Measurements from ENCODE around the gene CLPX. TPM values are rescaled to one million over a fixed set of nuclear protein-coding genes. Genes with fewer than 3 reads are reported as not detected.
"Not testable (repeated sequence)": the region's sequence is repeated elsewhere in the genome, so short reads cannot be mapped to it uniquely, and the experiment has no call there.

The CLPX gene
- total RNA-seq, 1 donor from 2014 or later, result 38.2 TPM

DNA sequence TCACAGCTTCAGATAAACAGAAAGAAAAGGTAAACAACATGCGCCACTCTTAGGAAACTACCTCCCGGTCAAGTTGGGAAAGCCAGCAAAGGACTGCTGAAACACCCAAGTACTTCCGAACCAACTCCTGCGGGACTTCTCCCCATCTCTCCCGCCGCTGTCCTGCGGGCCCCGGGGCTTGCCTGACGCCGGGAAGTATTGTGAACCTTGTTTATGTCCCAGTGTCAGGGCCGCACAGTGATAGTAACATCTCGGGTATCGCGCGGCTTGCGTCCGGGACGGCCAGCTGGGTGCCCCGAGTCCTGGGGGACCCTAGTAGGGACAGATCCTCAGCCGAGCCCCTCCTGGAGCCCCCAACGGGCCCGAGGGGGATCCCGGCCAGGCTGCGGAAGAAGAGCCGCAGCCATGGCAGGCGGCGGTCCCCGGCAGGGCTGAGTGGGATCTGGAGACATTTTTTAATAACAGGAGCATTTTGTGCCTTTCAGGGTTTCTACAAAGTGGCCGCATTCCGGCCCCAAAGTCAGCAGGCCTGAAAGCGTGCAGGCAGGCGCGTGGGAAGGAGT lies 756 bp downstream of the CLPX start:
- peaks cover 14% of the 10 kb centered on the region for H3K36me3 ChIP-seq
- H3K9me3 ChIP-seq, result no peaks in the 10 kb centered on the region
- DNase-seq, result peak; percentile 81
- peak overlapping the region; percentile 91 for H3K27ac ChIP-seq
- TF ChIP-seq, protein P1, sequence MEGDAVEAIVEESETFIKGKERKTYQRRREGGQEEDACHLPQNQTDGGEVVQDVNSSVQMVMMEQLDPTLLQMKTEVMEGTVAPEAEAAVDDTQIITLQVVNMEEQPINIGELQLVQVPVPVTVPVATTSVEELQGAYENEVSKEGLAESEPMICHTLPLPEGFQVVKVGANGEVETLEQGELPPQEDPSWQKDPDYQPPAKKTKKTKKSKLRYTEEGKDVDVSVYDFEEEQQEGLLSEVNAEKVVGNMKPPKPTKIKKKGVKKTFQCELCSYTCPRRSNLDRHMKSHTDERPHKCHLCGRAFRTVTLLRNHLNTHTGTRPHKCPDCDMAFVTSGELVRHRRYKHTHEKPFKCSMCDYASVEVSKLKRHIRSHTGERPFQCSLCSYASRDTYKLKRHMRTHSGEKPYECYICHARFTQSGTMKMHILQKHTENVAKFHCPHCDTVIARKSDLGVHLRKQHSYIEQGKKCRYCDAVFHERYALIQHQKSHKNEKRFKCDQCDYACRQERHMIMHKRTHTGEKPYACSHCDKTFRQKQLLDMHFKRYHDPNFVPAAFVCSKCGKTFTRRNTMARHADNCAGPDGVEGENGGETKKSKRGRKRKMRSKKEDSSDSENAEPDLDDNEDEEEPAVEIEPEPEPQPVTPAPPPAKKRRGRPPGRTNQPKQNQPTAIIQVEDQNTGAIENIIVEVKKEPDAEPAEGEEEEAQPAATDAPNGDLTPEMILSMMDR (IDR thresholded peaks at IDR 0.05), result no peak
- intact Hi-C loops (cut with DNase I), result loop anchor here (10.0 kb wide), 1 partner anchor 120 kb away; the partner anchor contains the start of gene RNU5B-1
- ATAC-seq, result peak; percentile 49
- H3K4me3 ChIP-seq, result peak overlapping the region; percentile 93
- H3K4me1 ChIP-seq, result peaks cover 21% of the 10 kb centered on the region
- no peaks in the 10 kb centered on the region for H3K27me3 ChIP-seq

- Histone ChIP-seq H3K36me3 (peaks cover 18% of the 10 kb centered on the region), H3K27ac (peak overlapping the region; percentile 91), H3K9me3 (no peaks in the 10 kb centered on the region), H3K27me3 (no peaks in the 10 kb centered on the region), H3K4me1 (peaks cover 21% of the 10 kb centered on the region), H3K4me3 (peak overlapping the region; percentile 93)
- intact Hi-C loops (cut with DNase I), result loop anchor here (10.0 kb wide), 1 partner anchor 121 kb away; the partner anchor contains the start of gene RNU5B-1
- DNase-seq (no peak), ATAC-seq (no peak)
- TF ChIP-seq, protein P1 (IDR thresholded peaks at IDR 0.05), result no peak
These were observed 1.3 kb downstream of the CLPX start for GRCh38 chr15:65183865-65184159.

DNA sequence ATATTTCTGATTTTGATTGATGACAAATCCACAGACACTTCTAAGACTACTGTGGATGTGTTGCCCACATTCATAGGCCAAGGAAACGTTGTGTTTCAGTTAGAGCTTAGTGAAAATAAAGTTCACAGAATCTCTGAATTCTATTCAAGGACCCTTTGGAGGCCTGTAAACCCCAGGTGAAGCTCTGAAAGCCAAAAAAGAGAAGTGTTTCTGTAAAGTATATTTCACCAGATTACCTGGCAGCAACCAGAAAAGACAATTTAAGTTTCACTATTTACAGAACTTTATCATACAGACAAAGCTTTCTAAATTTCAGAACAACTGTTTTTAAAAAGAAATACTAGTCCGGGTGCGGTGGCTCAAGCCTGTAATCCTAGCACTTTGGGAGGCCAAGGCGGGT lies 2.6 kb downstream of the CLPX start:
- Histone ChIP-seq H3K27ac (no peak overlapping the region), H3K4me3 (no peak overlapping the region), H3K9me3 (no peaks in the 10 kb centered on the region), H3K27me3 (no peaks in the 10 kb centered on the region), H3K36me3 (peaks cover 31% of the 10 kb centered on the region), H3K4me1 (peaks cover 21% of the 10 kb centered on the region)
- DNase-seq, result no peak
- TF ChIP-seq, protein P1 (IDR thresholded peaks at IDR 0.05), result no peak
- intact Hi-C loops (cut with DNase I), result loop anchor here (10.0 kb wide), 1 partner anchor 122 kb away; the partner anchor contains the start of gene RNU5B-1
- ATAC-seq, result no peak

DNA sequence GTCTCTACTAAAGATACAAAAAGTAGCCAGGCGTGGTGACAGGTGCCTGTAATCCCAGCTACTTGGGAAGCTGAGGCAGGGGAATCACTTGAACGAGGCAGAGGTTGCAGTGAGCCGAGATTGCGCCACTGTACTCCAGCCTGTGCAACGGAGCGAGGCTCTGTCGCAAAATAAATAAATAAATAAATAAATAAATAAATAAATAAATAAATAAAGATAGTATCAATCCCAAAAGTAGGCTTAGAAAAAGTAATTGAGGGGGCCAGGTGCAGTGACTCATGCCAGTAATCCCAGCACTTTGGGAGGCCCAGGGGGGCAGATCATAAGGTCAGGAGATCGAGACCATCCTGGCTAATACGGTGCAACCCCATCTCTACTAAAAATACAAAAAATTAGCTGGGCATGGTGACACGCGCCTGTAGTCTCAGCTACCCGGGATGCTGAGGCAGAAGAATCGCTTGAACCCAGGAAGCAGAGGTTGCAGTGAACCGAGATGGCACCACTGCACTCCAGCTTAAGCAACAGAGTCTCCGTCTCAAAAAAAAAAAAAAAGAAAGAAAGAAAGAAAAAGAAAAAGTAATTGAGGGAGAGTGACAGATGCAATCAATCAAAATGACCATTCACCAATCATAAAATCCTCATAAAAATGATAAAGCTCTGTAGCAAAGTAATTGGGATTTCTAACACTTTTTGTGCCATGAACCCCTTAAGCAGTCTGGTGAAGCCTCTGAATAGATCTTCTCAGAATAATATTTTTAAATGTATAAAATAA lies 3.4 kb downstream of the CLPX start:
- intact Hi-C loops (cut with DNase I), result loop anchor here (10.0 kb wide), 1 partner anchor 123 kb away; the partner anchor contains the start of gene RNU5B-1
- H3K27ac ChIP-seq, H3K9me3 ChIP-seq, ATAC-seq, H3K27me3 ChIP-seq, H3K4me3 ChIP-seq, DNase-seq: not testable (repeated sequence)
- Histone ChIP-seq H3K4me1 (peaks cover 21% of the 10 kb centered on the region), H3K36me3 (peaks cover 39% of the 10 kb centered on the region)

GRCh38 chr15:65180167-65180566 lies 5.0 kb downstream of the CLPX start:
- Histone ChIP-seq H3K27me3 (no peaks in the 10 kb centered on the region), H3K36me3 (peaks cover 55% of the 10 kb centered on the region), H3K27ac (no peak overlapping the region), H3K4me1 (peaks cover 16% of the 10 kb centered on the region), H3K4me3 (no peak overlapping the region), H3K9me3 (no peaks in the 10 kb centered on the region)
- DNase-seq (no peak), ATAC-seq (no peak)
- intact Hi-C loops (cut with DNase I), result loop anchor here (10.0 kb wide), 1 partner anchor 125 kb away; the partner anchor contains the start of gene RNU5B-1
- TF ChIP-seq, protein P1 (IDR thresholded peaks at IDR 0.05), result no peak

- no peaks in the 10 kb centered on the region for H3K9me3 ChIP-seq
- intact Hi-C loops (cut with DNase I), result no loop called here
- no peak for ATAC-seq
- no peaks in the 10 kb centered on the region for H3K27me3 ChIP-seq
- TF ChIP-seq, protein P1 (IDR thresholded peaks at IDR 0.05), result no peak
- H3K4me3 ChIP-seq, result no peak overlapping the region
- H3K36me3 ChIP-seq, result peaks cover 73% of the 10 kb centered on the region
- H3K4me1 ChIP-seq, result peaks cover 12% of the 10 kb centered on the region
- H3K27ac ChIP-seq, result no peak overlapping the region
- DNase-seq, result no peak
These were observed 7.2 kb downstream of the CLPX start for GRCh38 chr15:65177901-65178300.
